ENCODE data around the gene EPHB1.

The EPHB1 gene

DNA sequence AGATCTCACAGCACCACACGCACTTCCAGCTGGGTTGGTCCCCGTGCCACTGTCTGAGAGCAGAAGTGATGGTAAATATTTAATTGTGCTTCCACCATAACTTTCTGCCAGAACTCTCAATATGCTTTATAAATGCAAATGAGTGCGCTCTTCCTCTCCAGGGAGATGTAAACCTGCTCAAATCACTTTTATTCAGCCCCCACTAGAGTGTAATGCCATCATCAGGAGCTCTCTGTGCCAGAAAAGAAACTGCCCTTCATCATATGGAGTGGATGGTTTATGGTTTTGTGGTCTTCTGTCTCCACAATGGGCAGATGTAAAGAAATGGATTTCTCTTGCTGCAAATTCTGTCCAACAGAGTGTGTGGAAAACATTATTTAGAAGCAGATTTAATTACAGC is 127.0 kb downstream of the EPHB1 start:
- peak; percentile 19 for DNase-seq

DNA sequence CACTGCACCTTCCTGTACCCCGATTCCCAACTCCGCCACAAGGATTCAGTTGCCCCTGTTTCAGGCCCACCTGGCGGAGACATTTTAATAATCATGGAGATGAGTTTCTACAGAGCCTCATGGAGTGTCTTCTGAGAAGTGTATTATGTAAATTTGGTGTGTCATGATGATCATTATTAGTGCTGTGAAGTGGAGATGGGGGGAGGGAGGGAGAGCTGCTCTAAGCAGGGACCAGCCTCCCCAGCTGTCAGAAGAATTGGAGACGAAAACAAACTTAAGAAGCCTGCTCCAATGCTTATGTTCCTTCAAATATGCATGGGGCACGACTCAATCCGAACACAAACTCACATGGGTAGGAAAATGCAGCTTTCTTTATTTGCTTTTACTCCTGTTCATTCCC is 127.8 kb downstream of the EPHB1 start:
- no peak for DNase-seq

DNA sequence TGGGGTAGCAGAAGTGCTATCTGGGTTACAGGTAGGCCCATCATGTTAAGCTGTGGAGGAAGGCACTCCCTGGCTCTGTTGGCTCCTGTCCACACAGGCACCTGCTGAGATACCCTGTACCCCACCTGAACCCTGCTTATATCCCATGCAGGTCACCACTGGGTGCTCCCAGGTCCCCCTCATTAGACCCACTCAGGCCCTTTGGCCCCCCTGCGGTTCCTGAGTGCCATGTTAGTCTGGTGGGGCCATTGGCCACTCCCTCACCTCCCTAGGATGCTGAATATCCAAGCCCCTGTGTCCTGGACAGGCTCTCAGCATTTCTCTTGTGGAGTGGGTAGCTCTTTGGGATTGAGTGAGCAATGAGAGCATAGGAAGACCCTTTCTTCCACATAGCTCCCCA is 128.2 kb downstream of the EPHB1 start:
- no peak for DNase-seq

DNA sequence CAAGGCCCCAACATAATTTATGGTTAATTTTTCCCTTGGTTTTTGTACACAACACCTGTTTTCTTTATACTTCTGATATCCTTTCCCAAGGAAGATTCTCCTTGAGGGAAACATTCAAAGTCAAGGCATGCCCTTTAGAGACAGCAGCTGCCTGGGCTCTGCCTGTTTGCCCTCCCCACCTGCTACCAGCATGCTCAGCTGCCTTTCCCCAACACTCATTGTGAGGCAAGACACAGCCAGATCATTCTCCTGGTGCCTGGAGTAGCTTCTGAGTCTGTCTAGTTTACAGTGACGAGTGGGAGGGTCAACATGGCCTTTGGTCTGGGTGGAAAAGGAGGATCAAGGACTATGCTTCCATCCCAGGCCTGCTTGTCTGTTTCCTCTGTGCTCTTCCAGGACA is 132.5 kb downstream of the EPHB1 start:
- DNase-seq = no peak

DNA sequence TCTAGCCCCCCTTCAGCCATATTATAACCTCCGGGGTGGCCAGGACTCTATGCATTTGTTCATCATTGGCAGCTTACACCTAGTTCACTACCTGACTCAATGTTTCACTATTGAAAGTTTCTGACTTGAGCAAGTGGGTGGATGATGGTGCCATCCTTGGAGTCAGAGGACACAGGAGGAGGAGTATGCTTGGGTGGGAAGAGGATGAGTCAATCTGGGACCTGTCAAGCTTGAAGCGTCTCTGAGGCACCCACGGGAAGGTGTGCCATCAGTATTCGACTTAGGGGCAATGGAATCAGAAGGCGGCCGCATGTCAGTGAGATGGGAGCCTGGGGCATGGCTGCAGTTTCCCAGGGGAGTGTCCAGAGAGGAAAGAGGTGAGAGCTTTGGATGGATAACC is 133.3 kb downstream of the EPHB1 start:
- no peak for DNase-seq

DNA sequence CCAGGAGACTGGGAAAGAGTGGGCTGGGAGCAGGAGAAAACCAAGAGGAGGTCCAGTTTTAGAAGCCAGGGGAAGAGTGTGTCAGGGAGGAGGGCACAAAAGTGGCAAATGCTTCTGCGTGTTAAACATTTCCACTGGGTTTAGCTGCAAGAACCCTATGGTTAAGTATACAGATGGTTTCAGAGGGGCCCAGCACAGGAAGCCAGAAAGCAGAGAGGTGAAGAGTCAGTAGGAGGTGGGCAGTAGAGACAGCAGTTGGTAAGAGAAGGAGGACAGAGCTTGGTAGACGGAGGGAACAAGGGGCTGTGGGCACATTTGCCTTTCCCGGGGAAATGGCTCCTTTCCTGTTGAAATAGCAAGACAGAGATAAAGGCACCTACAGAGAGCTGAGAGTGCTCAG is 133.8 kb downstream of the EPHB1 start:
- no peak for DNase-seq

DNA sequence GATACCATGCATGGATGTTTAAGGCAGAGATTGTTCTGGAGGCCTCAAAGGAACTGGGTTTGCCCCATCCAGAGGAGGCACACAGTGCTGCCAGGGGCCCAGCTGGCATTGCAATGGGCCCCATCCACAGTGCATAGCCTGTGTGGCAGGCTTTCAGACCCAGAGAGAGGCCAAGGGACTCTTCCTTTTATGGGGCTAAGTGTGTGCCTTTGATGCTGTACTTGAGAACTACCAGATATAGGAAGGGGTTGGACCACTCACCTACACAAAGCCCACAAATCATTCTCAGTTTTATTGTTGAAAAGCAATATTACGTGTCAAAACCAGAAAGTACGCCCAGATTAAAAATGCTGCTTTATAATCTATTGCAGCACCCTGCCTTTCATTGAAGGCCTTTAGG is 134.9 kb downstream of the EPHB1 start:
- no peak for DNase-seq

DNA sequence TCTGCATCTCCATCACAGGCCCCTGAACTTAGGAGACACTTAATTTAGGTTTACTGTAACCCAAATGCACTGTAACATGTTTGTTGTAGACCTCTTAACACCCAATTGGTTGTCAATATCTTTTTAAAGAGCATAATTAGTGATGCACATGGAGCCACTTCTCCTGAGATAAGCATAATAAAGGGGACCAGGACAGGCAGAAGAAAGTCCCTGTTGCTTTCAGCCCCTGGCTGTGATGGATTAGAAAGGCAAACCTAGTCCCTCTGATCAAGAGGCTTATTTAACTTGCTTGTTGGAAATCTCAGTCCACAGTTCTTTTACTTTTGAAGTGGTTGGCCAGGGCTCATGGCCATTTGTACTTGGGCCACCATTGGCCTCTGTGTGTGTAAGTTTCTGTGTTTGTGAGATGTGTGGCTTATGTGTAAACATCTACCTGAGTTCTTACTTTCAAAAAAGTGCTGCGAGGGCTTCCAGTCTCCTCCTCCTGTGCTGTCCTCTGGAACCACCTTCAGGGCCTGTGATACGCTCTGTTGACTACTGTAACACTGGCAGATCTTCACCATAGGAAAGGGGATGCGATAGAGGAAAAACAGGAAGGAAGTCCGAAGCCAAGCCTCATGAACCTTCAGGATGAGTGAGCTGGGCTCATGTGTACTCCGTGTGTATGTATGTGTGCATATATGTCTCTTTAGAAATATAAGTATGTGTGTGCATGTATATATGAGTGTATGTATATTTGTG is 136.2 kb downstream of the EPHB1 start:
- DNase-seq = no peak

DNA sequence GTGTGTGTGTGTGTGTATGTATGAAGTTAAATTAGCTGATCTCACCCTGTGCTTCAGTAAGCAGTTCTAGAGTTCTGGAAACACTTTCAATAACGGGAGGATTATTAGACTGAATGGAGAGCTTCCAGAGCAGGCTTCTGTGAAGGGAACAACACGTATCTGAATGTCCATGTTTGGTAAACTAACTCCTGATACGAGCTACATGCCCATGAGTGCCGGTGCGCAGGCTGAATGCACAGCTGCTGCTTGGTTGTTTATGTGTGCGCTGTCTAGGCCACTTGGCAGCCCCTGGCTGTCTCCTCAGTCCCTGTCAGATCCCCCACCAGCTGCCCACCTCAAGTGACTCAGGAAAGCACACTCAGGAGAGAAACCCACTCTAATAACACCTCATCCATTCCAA is 137.0 kb downstream of the EPHB1 start:
- DNase-seq = no peak

DNA sequence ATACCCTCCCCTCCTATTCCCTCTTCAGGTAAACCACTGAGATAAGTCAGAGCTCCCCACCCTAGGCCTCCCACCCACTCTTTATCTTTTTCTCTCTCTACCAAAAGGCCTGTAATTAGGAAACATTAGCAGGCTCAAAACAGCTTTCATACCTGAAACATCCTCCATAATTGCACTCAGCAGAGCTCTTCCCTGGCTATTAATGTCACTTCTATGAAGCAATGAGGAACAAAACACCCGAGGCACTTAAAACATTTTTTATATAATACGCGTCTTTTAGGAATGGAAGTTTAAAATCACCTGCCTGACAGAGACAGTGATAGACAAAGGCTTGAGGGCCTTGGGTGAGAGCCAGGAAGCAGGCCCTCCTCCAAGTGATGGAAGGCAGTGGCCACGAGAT is 138.9 kb downstream of the EPHB1 start:
- DNase-seq = peak; percentile 37

DNA sequence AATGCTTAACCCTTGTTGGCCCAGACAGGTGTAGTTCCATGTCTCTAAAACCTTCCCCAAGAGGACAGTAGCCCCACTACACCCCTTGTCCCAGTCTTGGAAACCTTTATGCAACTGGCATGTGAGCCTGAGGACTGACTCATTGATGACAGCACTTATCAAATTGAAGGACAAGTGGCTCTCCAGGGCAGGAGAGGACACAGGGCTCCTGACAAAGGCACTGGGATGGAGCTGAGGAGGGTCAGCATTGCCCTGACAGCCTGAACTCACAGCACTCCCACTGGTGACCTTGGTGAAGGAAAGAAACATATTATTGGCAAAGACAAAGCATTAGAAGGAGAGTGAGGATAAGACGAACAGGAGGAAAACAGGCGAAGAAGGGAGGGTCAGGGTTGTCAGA is 139.9 kb downstream of the EPHB1 start:
- DNase-seq = no peak

DNA sequence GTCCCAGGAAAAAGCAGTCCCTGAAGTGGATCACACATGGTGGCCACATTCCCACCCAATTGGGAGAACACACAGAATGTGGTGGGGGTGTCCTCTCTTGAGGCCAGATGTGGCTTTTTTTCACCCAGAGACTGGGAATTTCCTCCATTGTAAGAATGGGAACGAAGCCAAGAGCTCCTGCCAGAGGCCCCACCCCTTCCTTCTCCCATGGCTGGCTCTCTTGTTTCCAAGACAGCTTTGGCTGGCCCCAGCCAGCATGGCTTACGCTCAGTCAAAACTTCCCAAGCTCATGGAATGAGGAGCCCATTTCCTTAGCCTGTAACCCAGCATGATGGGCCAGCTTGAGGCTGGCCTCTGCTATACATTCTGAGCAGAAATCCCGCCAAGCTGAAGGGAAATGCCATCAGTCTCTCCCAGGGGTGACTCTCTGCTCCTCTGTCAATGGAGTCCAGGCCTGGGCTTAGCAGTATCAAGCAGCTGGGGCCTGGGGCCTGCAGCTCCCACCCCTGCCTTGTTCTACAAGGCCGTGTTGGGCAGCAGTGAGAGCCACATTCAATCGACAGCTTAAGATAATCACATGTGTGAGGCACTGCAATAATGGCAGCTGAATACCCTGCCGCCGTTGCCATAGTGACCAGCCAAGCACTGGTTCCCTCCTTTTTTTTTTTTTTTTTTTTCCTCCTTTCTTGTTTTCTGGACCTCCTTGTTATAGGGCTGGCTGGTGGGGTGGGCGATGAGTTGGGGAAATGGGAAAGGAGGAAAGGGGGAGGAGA is 142.4 kb downstream of the EPHB1 start:
- peak; percentile 8 for DNase-seq

DNA sequence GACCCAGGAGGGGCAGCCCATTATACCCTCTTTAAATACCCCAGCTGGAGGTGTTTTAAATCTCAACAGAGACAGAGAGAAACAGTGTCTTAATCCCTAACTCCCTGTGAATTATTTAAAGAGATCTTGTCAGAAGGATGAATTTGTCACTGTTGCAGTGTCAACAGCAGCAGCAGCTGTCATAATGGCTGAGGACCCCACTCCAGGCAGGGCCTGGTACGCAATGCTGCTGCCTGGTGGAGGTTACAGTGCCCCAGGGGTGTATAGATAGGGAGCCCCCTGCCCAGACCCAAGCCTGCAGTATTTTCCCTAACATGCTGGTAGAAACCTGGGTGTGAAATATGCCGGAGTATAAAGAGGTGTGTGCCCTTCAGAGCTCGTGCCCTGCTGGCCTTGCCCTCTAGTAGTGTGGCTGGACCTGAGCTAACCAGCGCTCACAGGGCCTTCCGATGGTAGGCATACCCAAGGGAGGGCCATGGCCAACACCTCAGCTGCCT is 143.0 kb downstream of the EPHB1 start:
- no peak for DNase-seq

DNA sequence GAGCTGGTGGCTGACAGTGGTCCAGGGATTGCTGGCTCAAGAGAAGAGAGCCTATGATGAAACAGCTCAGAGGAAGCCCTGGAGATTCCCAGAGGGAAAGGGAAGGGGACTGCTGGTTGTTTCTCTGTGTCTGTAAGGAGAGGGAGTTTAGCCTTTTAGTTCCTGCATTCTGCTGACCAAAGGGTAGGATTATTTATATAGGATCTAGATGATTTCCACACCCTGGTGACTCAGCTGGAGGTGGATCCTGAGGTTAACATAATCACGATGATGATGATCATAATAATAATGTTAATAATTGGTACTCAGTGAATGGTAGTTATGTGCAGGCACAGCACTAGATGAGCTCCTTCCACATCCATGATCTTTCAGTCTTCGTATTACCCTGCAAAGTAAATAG is 144.9 kb downstream of the EPHB1 start:
- no peak for DNase-seq

DNA sequence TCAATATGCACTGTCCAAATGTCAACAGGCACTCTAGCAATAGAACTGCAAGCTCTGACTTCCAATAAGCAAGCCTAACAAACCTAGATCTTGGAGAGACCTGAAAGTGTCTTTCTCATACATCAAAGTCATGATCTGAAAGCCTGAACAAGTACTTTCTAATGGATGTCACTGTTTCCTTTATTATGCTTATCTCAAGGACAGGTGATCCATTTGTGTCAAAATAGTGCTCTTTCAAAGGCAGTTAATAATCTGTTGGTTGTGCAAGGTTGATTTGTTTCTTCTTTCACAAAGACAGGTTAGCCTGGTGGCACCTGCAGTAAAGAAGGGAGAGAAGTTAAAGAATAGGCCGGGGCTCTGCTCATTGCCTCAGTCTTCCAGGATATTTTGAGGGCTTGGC is 146.8 kb downstream of the EPHB1 start:
- peak; percentile 32 for DNase-seq

DNA sequence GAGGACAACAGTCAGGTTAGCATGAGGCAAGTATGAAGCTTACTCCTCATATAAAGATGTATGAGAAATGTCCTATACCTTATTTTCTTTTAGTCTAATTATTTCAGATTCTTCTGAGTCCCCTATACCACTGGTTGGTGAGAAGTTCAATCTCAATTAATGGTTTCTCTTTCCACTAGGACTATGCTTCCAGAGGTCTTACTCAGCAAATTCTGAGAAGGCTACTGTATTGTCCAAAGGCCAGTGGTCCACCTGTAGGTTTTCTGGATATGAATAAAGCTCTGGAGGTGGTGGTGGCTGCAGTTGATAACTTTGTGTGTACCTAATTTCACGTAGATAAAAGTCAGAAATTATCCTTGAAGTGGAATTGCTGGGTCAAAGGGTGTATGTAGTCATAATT is 149.4 kb downstream of the EPHB1 start:
- no peak for DNase-seq

DNA sequence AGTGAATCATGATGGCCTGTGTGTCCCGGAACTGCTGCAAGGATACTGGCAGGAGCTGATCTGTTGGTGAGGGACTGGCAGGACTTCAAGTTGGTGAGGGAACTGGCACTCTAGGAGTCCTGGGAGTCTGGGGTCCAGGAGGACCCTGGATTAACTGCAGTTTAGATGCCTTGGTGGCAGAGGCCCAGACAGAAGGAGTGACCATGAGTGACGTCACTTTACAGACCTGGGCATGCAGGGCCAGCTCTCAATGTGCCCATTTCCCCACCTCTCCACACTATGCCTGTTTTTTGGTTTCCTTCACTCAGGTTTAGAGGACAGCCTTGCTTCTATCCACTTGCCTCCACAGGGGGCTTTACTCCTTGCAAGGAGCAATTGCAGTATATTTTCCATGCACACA is 154.1 kb downstream of the EPHB1 start:
- no peak for DNase-seq

DNA sequence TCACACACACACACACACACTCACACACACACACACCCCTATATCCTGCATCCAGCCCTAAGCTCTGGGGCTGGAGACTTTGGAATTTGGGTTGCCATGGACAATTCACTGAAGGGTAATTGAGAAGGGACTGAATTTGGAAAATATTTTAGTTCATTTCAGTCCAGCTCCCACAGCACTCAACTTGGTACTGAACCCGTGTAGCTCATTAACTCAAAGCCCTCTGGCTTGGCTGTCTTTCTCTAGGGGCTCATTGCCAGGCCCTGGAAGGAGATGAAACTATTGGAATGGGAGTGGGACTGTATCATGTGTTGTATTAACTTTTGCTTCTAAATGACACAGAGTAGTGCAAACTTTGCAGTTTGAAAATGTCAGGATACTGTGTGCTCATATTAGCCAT is 157.3 kb downstream of the EPHB1 start:
- DNase-seq = no peak

DNA sequence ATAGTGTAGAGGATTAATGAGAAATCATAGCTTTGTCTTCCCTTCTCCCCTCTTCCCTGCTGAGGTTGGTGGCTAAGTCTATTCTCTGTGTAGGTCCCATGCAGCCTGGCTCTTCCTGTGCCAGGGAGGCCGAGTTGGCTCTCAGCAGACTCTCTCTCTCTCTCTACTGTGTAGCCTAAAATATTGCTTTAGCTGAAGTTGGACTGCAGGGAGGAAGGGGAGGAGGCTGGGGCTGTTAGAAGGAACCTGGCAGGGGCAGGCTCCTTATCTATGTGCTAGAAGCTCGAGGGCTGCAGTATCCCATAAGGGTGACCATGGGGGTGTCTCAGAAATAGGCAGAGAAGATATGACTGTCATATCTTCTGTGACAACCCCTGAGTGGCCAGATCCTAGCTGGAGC is 160.8 kb downstream of the EPHB1 start:
- DNase-seq = no peak

DNA sequence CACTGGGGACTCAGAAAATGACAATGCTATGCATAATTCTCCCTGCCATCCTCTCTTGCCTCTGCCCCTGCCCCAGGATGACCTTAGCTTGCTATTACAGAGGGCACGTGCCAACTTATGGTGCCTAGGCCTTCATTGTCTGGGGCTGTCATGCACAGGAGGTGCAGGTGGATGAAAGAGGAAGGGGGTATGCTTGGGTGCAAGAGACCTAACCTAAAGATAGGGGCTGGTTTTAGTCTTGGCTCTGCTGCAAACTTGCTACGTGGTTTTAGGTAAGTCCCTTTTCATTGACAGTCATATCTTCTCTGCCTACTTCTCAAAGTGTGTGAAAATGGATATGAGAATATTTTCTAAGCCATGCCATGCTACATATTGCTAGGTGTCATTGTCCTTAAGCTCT is 161.3 kb downstream of the EPHB1 start:
- DNase-seq = no peak

DNA sequence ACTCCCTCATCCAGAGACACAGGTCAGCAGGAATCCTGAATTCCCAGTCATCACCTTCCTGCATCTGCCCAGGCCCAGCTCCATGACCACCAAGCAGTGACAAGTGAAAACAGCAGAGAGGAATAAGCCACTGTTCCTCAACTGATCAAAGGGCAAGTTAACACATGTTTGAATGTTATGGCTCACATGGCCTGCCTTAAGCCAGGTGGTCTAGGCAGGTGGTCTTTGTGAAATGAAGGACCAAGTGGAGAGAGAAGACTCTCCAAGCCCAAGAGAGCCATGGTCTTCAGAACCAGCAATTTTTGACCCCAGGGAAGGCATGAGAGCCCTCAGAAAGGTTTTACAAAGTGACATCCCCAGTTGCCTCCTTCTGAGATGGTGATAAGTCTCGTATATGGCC is 161.8 kb downstream of the EPHB1 start:
- no peak for DNase-seq

DNA sequence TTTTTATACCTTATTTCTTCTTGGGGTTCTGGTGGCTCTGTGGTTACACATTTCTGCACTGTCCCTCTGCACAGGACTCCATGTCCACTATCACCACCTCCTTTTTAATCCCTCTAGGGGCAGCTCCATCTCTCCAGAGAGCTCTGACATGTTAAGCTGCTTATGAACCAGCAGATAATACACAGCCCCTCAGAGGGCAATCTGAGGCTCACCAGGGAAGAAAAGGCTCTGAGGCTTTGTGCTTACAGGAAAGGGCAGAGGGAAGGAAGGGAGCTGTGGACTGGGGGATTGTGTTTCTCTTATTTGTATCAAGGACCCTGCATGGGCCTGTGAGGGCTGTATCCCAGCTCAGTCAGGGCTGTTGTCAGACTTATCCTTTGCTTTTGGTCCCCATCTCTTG is 164.5 kb downstream of the EPHB1 start:
- DNase-seq = no peak

DNA sequence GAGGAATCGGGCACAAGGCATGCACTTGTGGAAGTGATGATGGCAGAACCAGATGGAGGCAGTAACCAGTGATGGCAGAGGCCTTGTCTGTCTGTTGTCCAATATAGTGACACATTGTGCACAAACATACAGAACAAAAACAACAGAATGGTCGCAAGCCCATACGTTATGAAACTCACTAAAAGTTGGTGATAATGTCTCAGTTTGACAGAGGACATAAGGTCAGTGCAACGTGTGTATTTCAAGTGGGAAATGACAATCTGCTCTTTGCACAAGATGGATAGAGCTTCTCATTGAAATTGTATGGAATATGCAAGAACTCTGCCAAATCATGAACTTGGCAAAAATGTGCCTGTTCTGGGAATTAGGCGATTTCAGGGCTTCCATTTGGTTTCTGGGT is 169.2 kb downstream of the EPHB1 start:
- DNase-seq = no peak

DNA sequence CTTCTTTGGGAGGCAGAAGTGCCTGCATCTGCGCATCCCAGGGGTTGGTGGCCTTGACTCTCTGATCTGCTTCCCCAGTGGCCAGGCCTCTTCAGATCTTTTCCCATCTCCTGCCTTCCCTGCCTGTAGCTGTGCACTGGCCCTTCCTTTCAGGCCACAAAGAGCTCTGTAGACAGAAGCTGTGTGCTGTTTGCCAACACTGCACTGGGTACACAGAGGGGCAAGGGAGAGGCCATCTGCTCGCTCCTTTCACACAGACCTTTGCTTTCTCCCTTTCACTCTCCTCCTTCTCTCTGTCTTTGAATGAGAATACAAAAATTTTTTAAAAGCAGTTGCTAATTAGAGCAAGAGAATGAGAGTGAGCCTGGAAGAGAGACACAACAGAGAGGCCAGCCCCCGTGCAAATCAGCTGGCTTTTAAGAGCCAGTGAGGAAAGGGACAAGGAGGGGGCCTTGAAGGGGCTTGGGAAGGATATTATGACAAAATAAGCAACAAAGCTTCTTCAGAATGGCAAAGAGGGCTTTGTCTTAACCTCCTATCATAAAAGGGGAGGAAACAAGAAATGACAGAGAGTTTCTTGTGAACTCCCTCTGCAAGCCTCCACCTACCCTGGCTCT is 170.9 kb downstream of the EPHB1 start:
- no peak for DNase-seq

Data from NCI-H1436 treated with DMSO at 0.1 percent for 48 hours (cell line).